Neuronal stem cell (in vitro differentiated cells): Measurements from ENCODE around the gene FAM193A.
A peak's percentile ranks its signal among the peaks of the same experiment; 100 is the strongest.

Experiments used
- DNase-seq: peaks from one replicate; pipeline ENCODE4 v3.0.0-alpha.2; 2013; ENCODE audit warnings: low spot score
- H2AFZ ChIP-seq: one replicate; pipeline ENCODE4 v1.6.1; 2013; ENCODE audit warnings: mild to moderate bottlenecking, low read length, inconsistent platforms
- H2AK5ac ChIP-seq: 2 replicates; pipeline ENCODE4 v1.6.1; 2013; ENCODE audit warnings: low read depth, mild to moderate bottlenecking, inconsistent platforms, low read length, moderate library complexity, mixed read lengths
- H2BK120ac ChIP-seq: 2 replicates; pipeline ENCODE4 v1.6.1; 2013; ENCODE audit warnings: low read depth, mild to moderate bottlenecking, inconsistent platforms, low read length, moderate library complexity, mixed read lengths
- H2BK12ac ChIP-seq: one replicate; pipeline ENCODE4 v1.6.1; 2013; ENCODE audit warnings: low read length, inconsistent platforms
- H2BK15ac ChIP-seq: 2 replicates; pipeline ENCODE4 v1.6.1; 2013; ENCODE audit warnings: mild to moderate bottlenecking, low read length, inconsistent platforms, mixed read lengths
- H2BK5ac ChIP-seq: one replicate; pipeline ENCODE4 v1.6.1; 2013; ENCODE audit warnings: inconsistent platforms, mild to moderate bottlenecking, low read length, moderate library complexity
- H3K14ac ChIP-seq: one replicate; pipeline ENCODE4 v1.6.1; 2013; ENCODE audit warnings: low read length, inconsistent platforms
- H3K18ac ChIP-seq: 2 replicates; pipeline ENCODE4 v1.6.1; 2013; ENCODE audit warnings: low read length, inconsistent platforms
- H3K23ac ChIP-seq: 2 replicates; pipeline ENCODE4 v1.6.1; 2013; ENCODE audit warnings: low read depth, mild to moderate bottlenecking, mixed read lengths, low read length, inconsistent platforms; ENCODE audit not compliant: poor library complexity
- H3K27ac ChIP-seq: replicated peaks from 3 replicates; pipeline ENCODE4 v1.5.1; 2013; ENCODE audit warnings: low read length, inconsistent platforms
- H3K27me3 ChIP-seq, 3 experiments: 2 replicates each; pipeline ENCODE4 v1.6.1; 2013; ENCODE audit warnings: low read length in 3 of 3, mild to moderate bottlenecking in 2 of 3, inconsistent platforms in 1 of 3, low read depth in 1 of 3, mixed read lengths in 1 of 3, moderate library complexity in 1 of 3; ENCODE audit not compliant: control insufficient read depth in 3 of 3, insufficient read depth in 3 of 3
- H3K36me3 ChIP-seq, 2 donors: replicated peaks in 1 of 2; 2 replicates each; pipeline ENCODE4 v1.6.1; 2013; ENCODE audit warnings: low read length in 2 of 2; ENCODE audit not compliant: control insufficient read depth in 2 of 2, insufficient read depth in 2 of 2
- H3K4ac ChIP-seq: 2 replicates; pipeline ENCODE4 v1.6.1; 2013; ENCODE audit warnings: inconsistent platforms, mild to moderate bottlenecking, low read length, moderate library complexity
- H3K4me1 ChIP-seq, 2 donors: 1 replicate in 1 of 2; 2 replicates in 1 of 2; pipeline ENCODE4 v1.6.1; 2013; ENCODE audit warnings: low read length in 2 of 2, low read depth in 1 of 2; ENCODE audit not compliant: control insufficient read depth in 2 of 2, insufficient read depth in 1 of 2
- H3K4me2 ChIP-seq: one replicate; pipeline ENCODE4 v1.6.1; 2013; ENCODE audit warnings: mild to moderate bottlenecking, low read length, inconsistent platforms; ENCODE audit not compliant: insufficient read depth, poor library complexity, severe bottlenecking
- H3K4me3 ChIP-seq, 2 donors: 2 replicates each; pipeline ENCODE4 v1.5.1; 2013; ENCODE audit warnings: low read length in 2 of 2, mild to moderate bottlenecking in 2 of 2, inconsistent platforms in 1 of 2, moderate library complexity in 1 of 2
- H3K79me1 ChIP-seq: one replicate; pipeline ENCODE4 v1.6.1; 2013; ENCODE audit warnings: low read depth, mild to moderate bottlenecking, inconsistent platforms, low read length, moderate library complexity
- H3K9ac ChIP-seq: one replicate; pipeline ENCODE4 v1.6.1; 2013; ENCODE audit warnings: mild to moderate bottlenecking, low read depth, low read length, inconsistent platforms; ENCODE audit not compliant: poor library complexity
- H3K9me3 ChIP-seq, 2 donors: replicated peaks in 1 of 2; 2 replicates each; pipeline versions ENCODE3 to v1.6.1; 2013; ENCODE audit warnings: low read length in 2 of 2, mild to moderate bottlenecking in 2 of 2, inconsistent platforms in 1 of 2, low read depth in 1 of 2, mixed read lengths in 1 of 2, moderate library complexity in 1 of 2; ENCODE audit not compliant: control insufficient read depth in 2 of 2, insufficient read depth in 1 of 2
- H4K8ac ChIP-seq: one replicate; pipeline ENCODE4 v1.6.1; 2013; ENCODE audit warnings: low read depth, mild to moderate bottlenecking, inconsistent platforms, low read length, moderate library complexity
- H4K91ac ChIP-seq: one replicate; pipeline ENCODE4 v1.6.1; 2013; ENCODE audit warnings: low read length, low read depth, mild to moderate bottlenecking, inconsistent platforms; ENCODE audit not compliant: poor library complexity
- WGBS, 2 donors: extraction: QIAGEN DNeasy Blood & Tissue Kit; methylation state at CpG; one replicate each; pipeline ENCODE4 v1.1.7; 2013; ENCODE audit warnings: missing lambda C conversion rate in 2 of 2, mixed read lengths in 1 of 2; ENCODE audit not compliant: insufficient read length in 2 of 2, insufficient replicate concordance in 1 of 2; ENCODE audit errors: extremely low coverage in 2 of 2; 5-methylcytosine and 5-hydroxymethylcytosine counted together

Gene FAM193A

DNA sequence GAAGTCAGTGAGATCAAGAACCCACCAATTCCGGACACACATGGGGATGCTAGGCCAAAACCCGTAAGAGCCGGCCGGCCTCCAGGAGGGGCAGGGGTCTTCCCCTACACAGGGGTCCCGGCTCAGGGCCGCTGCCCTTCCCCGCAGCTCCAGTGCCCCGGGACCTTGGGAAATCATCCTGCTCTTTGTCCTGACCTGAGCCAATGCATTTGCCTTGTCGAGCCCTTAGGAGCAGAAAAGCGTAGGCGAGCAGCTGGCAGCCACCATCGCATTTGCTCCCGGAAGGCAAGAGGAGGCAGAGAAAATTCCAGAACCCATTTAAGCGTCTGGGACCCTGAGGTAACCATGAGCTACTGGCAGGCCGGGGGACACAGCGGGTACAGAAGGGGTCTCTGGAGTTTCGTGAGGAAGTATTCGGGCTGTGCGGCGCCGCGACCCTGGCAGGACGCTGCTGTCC lies 227.1 kb downstream of the FAM193A start:
- H3K18ac ChIP-seq = peak overlapping the region; percentile 93
- no peak overlapping the region for H4K91ac ChIP-seq
- H3K4ac ChIP-seq = peak overlapping the region; percentile 76
- H2BK12ac ChIP-seq = no peak overlapping the region
- peak overlapping the region; percentile 77 for H3K4me2 ChIP-seq
- no peak overlapping the region for H2AK5ac ChIP-seq
- peaks cover 0 to 7% of the 10 kb centered on the region in 2 donors for H3K9me3 ChIP-seq
- H3K36me3 ChIP-seq = no peaks in the 10 kb centered on the region
- H3K23ac ChIP-seq = no peak overlapping the region
- peak overlapping the region; percentile 33 for H2BK5ac ChIP-seq
- no peaks in the 10 kb centered on the region for H3K27me3 ChIP-seq
- H3K14ac ChIP-seq = no peak overlapping the region
- no CpG with 5 or more reads among the region's 23 CpGs for WGBS, 2 donors
- no peak overlapping the region for H3K27ac ChIP-seq
- no peaks in the 10 kb centered on the region for H3K4me1 ChIP-seq
- H2BK120ac ChIP-seq = no peak overlapping the region
- peak overlapping the region; percentile 44 for H3K9ac ChIP-seq
- H3K79me1 ChIP-seq = no peaks in the 10 kb centered on the region
- no peak for DNase-seq
- H2AFZ ChIP-seq = no peak overlapping the region
- peak overlapping the region; percentile 3 for H2BK15ac ChIP-seq
- peak overlapping the region in 1 of 2 donors; percentile 56 for H3K4me3 ChIP-seq
- H4K8ac ChIP-seq = no peak overlapping the region

GRCh38 chr4:2765832-2766526 lies 229.5 kb downstream of the FAM193A start:
- H3K14ac ChIP-seq = no peak overlapping the region
- H3K36me3 ChIP-seq = no peaks in the 10 kb centered on the region
- no CpG with 5 or more reads among the region's 12 CpGs for WGBS, 2 donors
- H2BK120ac ChIP-seq = no peak overlapping the region
- no peaks in the 10 kb centered on the region for H3K79me1 ChIP-seq
- peaks cover 0 to 7% of the 10 kb centered on the region in 2 donors for H3K9me3 ChIP-seq
- H2AK5ac ChIP-seq = no peak overlapping the region
- no peak overlapping the region for H3K4me2 ChIP-seq
- H4K91ac ChIP-seq = no peak overlapping the region
- no peak overlapping the region for H3K23ac ChIP-seq
- no peak overlapping the region for H2BK5ac ChIP-seq
- peaks cover 0 to 3% (median 0%) of the 10 kb centered on the region in 3 experiments for H3K27me3 ChIP-seq
- H3K27ac ChIP-seq = no peak overlapping the region
- DNase-seq = no peak
- H2BK12ac ChIP-seq = no peak overlapping the region
- no peak overlapping the region for H4K8ac ChIP-seq
- H2BK15ac ChIP-seq = no peak overlapping the region
- H3K4me3 ChIP-seq = no peak overlapping the region
- H3K4ac ChIP-seq = no peak overlapping the region
- H2AFZ ChIP-seq = no peak overlapping the region
- no peak overlapping the region for H3K18ac ChIP-seq
- H3K4me1 ChIP-seq = no peaks in the 10 kb centered on the region
- no peak overlapping the region for H3K9ac ChIP-seq

GRCh38 chr4:2767046-2767704 lies 230.7 kb downstream of the FAM193A start:
- WGBS, 2 donors = no CpG with 5 or more reads among the region's 5 CpGs
- no peaks in the 10 kb centered on the region for H3K4me1 ChIP-seq

GRCh38 chr4:2767705-2768074 lies 231.2 kb downstream of the FAM193A start:
- Histone ChIP-seq H2AFZ (peak overlapping the region; percentile 53), H2BK15ac (no peak overlapping the region), H3K23ac (no peak overlapping the region), H2BK12ac (no peak overlapping the region), H3K18ac (no peak overlapping the region), H4K91ac (no peak overlapping the region), H2BK5ac (no peak overlapping the region), H2AK5ac (no peak overlapping the region), H3K27me3 (peaks cover 0 to 3% (median 0%) of the 10 kb centered on the region in 3 experiments), H3K79me1 (no peaks in the 10 kb centered on the region), H3K4me2 (no peak overlapping the region), H2BK120ac (no peak overlapping the region), H3K4me1 (no peaks in the 10 kb centered on the region), H3K9ac (no peak overlapping the region), H3K14ac (no peak overlapping the region), H4K8ac (no peak overlapping the region), H3K36me3 (no peaks in the 10 kb centered on the region), H3K9me3 (peaks cover 0 to 7% of the 10 kb centered on the region in 2 donors), H3K4ac (no peak overlapping the region), H3K27ac (no peak overlapping the region), H3K4me3 (no peak overlapping the region)
- no peak for DNase-seq
- WGBS, 2 donors = no CpG with 5 or more reads among the region's 11 CpGs

More at GRCh38 chr4:2767046-2767704, 230.7 kb downstream of the FAM193A start:
- Histone ChIP-seq H3K18ac (no peak overlapping the region), H3K4ac (no peak overlapping the region), H3K14ac (no peak overlapping the region), H2BK5ac (no peak overlapping the region), H3K79me1 (no peaks in the 10 kb centered on the region), H3K4me2 (no peak overlapping the region), H2AK5ac (no peak overlapping the region), H3K23ac (no peak overlapping the region), H3K9me3 (peaks cover 0 to 7% of the 10 kb centered on the region in 2 donors), H2BK120ac (no peak overlapping the region), H2BK12ac (no peak overlapping the region), H3K27me3 (peaks cover 0 to 3% (median 0%) of the 10 kb centered on the region in 3 experiments), H3K36me3 (no peaks in the 10 kb centered on the region), H3K9ac (no peak overlapping the region), H4K91ac (no peak overlapping the region), H3K27ac (no peak overlapping the region), H3K4me3 (no peak overlapping the region), H2AFZ (peak overlapping the region; percentile 53), H4K8ac (no peak overlapping the region), H2BK15ac (no peak overlapping the region)
- no peak for DNase-seq
